ENCODE measurements around the gene HACL1. TPM values are rescaled to one million over a fixed set of nuclear protein-coding genes. Genes with fewer than 3 reads are reported as not detected.

Gene HACL1
- total RNA-seq, 6 experiments from 2014 or later, result 28.9 to 37.4 (median 32.9) TPM

GRCh38 chr3:15638193-15638890, 37.0 kb upstream of the HACL1 start:
- peaks cover 0 to 4% (median 0%) of the 10 kb centered on the region in 4 donors for H3K36me3 ChIP-seq
- peaks cover 0 to 10% (median 5%) of the 10 kb centered on the region in 4 donors for H3K4me1 ChIP-seq
- DNase-seq (no peak), ATAC-seq (no peak)
- H3K9me3 ChIP-seq, result no peaks in the 10 kb centered on the region
- intact Hi-C loops (cut with DNase I), result loop anchor here in 1 of 2 donors (10.0 kb wide), 1 partner anchor 606 kb away; no protein-coding TSS in a partner anchor
- H3K27ac ChIP-seq, result no peak overlapping the region
- no peaks in the 10 kb centered on the region for H3K27me3 ChIP-seq
- TF ChIP-seq CTCF (IDR thresholded peaks at IDR 0.05) (no peak), POLR2A (IDR thresholded peaks at IDR 0.05) (no peak)
- H3K4me3 ChIP-seq, result no peak overlapping the region
- WGBS (ENCODE audit: insufficient coverage, low coverage, low lambda C conversion rate, missing lambda C conversion rate), result 78% methylated on average over 6 of the region's 6 CpGs

- Histone ChIP-seq H3K4me1 (peaks cover 0 to 10% (median 5%) of the 10 kb centered on the region in 4 donors), H3K36me3 (no peaks in the 10 kb centered on the region), H3K9me3 (no peaks in the 10 kb centered on the region), H3K4me3 (no peak overlapping the region), H3K27me3 (no peaks in the 10 kb centered on the region), H3K27ac (no peak overlapping the region)
- DNase-seq (no peak), ATAC-seq (no peak)
- no peak for TF ChIP-seq POLR2A (IDR thresholded peaks at IDR 0.05)
- TF ChIP-seq CTCF (IDR thresholded peaks at IDR 0.05), result no peak
- WGBS (ENCODE audit: insufficient coverage, low coverage, low lambda C conversion rate, missing lambda C conversion rate), result 75% methylated on average over 7 of the region's 7 CpGs
- intact Hi-C loops (cut with DNase I), result loop anchor here in 1 of 2 donors (10.0 kb wide), 1 partner anchor 607 kb away; no protein-coding TSS in a partner anchor
Observed at GRCh38 chr3:15637131-15637951, 36.0 kb upstream of the HACL1 start.

- intact Hi-C loops (cut with DNase I), result loop anchor here in 1 of 2 donors (10.0 kb wide), 1 partner anchor 609 kb away; no protein-coding TSS in a partner anchor
- H3K27ac ChIP-seq, result peak overlapping the region in 1 of 3 donors; percentile 19
Observed at GRCh38 chr3:15636028-15636709, 34.8 kb upstream of the HACL1 start.

More at GRCh38 chr3:15636028-15636709, 34.8 kb upstream of the HACL1 start:
- DNase-seq (no peak), ATAC-seq (peak; percentile 43 to 72 (median 58))
- Histone ChIP-seq H3K4me3 (no peak overlapping the region), H3K9me3 (no peaks in the 10 kb centered on the region), H3K4me1 (peaks cover 0 to 10% (median 5%) of the 10 kb centered on the region in 4 donors), H3K36me3 (no peaks in the 10 kb centered on the region), H3K27me3 (no peaks in the 10 kb centered on the region)
- no peak for TF ChIP-seq CTCF (IDR thresholded peaks at IDR 0.05)
- no peak for TF ChIP-seq POLR2A (IDR thresholded peaks at IDR 0.05)
- whole genome bisulfite sequencing (ENCODE audit: insufficient coverage, low coverage, low lambda C conversion rate, missing lambda C conversion rate), result 60% methylated on average over 13 of the region's 14 CpGs

Measured in right lobe of liver (tissue), 6 donors.